HK-2 (cell line): ENCODE data around the gene PIP4K2A.
A peak's percentile ranks its signal among the peaks of the same experiment; 100 is the strongest.

Experiments used
- DNase-seq: peaks from one replicate; pipeline ENCODE4 v3.0.0-alpha.2; 2018; ENCODE audit not compliant: unreplicated experiment

Gene PIP4K2A

DNA sequence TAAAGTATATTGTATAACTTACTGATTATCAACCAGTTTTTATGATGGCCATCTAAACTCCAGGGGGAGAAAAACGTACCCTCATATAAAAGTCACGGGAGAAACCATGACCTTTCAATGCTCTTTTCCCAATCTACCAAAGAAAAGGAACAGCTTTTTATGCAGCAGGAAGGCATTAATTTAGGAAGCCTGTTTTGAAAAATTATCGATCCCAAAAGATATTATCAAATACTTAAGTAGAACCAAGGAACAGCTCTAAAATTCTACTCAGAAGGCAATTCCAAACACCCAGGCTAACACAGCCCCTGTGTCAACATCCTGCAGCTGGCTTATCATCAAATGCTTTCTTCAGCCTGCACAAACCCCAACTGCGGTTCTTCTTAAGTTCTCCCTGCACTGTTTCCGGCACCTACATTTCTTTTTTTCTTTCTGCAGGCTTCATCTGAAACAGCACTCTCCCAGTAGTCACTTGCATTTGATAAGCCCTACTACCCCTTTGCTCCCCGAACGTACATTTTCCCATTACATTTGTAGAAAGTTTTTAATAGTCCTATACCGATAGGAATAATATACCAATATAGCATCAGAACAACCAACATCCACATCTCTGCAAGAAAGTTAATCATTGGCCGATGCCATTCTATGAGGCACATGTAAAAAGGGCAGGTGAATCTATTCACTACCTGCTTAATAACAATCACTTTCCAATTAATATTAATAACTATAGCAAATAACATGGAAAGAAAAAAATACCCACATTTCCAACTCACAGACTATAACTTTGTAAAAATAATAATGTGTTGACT lies 47.9 kb downstream of the PIP4K2A start:
- DNase-seq: no peak

- DNase-seq: no peak
Observed at GRCh38 chr10:22665329-22665728, 49.0 kb downstream of the PIP4K2A start.

DNA sequence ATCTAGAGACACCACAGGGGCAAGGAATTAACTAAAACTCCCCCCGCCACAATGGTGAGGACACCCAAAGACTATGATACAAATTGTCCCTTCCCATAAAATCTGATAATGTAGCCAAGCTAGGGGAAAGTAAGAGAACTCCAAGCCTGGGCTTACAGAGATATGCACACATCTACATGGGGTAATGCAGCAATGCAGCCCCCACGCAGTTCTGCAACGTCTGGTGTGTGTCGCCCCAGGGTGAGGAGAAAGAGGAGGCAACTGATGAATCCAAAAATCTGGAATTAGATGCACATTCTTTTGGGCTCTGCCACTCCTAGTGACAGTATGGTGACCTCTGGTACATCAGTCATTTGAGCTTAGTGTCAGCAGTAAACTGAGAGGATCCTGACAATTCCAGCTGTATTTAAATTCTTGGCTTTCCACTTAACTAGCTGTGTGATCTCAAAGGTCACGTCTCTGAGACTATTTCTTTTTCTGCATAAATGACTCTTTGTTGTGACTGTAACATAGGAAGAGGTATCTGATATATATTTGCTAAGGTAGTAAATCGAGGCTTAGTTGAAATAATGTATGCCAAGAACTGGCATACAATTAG lies 51.5 kb downstream of the PIP4K2A start:
- DNase-seq: no peak

- DNase-seq: no peak
Observed at GRCh38 chr10:22659866-22660265, 54.5 kb downstream of the PIP4K2A start.

GRCh38 chr10:22658745-22659410 lies 55.5 kb downstream of the PIP4K2A start:
- no peak for DNase-seq

DNA sequence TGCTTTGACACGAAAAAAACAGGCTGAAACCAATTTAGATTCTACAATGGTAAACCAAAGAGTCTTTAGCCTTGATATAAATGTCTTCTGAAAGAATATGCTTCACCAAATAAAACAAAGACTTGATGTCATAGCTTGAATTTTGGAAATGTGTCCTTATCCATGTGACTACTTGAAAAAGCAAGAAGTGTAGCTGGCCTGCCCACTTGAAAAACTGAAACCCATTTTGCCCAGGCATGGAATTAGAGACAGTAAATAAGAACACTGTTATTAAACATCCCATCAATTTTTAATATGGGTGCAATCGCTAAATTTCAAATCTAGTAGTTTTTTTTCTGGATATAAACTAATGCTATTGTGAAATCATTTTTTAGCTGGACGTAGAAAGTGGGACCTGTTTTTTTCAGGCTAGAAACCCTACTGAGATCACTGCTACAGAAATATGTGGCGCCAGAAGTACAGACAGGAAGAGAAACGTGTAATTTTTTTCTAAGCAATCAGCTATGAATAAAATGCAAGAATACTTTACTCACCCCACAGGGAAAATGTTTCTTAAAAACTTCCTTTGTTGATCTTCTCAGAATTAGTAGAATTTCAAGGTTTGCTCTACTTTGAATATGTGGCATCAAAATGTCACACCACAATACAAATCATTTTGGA lies 56.7 kb downstream of the PIP4K2A start:
- DNase-seq: no peak

- no peak for DNase-seq
Observed at GRCh38 chr10:22657024-22657423, 57.4 kb downstream of the PIP4K2A start.

GRCh38 chr10:22656036-22656435 lies 58.3 kb downstream of the PIP4K2A start:
- no peak for DNase-seq

GRCh38 chr10:22655312-22655981 lies 58.9 kb downstream of the PIP4K2A start:
- no peak for DNase-seq

DNA sequence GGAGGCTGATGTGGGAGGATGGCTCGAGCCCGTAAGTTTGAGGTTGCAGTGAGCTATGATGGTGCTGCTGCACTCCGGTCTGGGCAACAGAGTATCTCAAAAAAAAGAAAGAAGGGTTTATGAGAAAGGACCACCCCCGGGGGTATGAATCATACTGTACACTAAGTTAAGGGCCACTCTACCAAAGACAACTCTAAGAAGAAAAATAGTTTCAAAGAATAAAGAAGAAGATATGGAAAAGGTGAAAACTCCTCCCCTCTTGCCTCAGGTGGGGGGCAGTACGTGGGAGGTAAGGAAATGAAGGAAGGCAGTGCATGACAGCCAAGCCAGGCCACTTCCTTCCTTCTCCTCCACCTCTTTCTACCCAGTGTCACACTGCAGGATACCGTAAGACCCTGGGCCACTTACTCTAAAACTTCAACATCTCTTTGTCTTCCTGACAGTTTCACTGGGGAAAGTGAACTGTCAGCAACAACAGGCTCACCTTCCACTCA lies 61.3 kb downstream of the PIP4K2A start:
- DNase-seq: no peak

DNA sequence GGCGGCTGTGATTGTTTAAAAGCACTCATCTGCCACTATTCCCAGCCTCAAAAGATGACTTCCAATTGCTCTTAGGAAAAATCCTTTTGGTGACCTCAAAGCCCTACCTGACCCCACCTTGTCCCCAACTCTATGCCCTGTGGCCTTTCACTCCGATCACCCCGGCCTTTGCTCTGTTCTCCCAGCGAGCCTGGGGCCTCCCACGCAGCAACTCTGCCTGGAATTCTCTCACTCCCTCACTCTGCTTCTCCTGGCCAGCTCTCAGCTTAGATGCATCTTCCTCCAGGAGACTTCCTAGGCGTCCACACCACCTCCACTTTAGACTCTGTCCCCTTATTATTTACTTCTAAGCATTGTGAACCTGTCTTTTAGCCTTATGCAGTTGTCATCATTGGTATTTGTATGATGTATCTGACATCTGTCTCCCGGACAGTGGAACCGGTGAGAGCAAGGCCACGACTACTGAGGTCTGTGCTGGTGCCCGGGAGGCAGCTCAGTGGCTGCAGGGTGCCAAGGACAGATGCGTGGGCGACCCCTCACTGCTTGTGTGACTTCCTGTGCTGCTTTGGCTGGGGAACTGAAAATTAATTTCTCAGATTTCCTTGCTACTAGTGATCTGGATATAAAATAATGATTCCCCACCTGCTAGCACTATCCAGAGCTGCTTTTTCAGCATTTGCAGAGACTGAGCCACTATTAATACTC lies 63.0 kb downstream of the PIP4K2A start:
- DNase-seq: no peak

- DNase-seq: no peak
Observed at GRCh38 chr10:22649994-22650393, 64.4 kb downstream of the PIP4K2A start.

GRCh38 chr10:22649390-22649841 lies 65.0 kb downstream of the PIP4K2A start:
- peak; percentile 63 for DNase-seq

DNA sequence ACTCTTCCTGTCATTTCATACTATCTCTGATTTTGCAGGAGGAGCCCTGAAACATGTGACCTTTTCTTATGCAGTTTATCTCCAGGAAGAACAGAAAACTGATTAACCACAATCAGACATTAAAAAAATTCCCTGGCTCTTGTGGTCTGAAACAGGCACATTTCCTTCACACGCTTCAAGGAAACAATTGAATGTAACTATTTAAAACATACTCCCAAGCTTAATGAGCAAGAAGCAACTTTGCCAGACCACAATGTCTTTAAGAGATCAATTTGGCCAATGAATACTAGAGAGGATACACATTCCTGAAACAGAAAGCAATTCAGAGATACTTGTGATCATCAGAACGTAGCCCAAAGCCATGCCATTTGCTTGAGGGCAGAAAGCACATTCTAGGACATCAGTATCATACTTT lies 65.8 kb downstream of the PIP4K2A start:
- no peak for DNase-seq

- no peak for DNase-seq
Observed at GRCh38 chr10:22647244-22647643, 67.1 kb downstream of the PIP4K2A start.

- DNase-seq: no peak
Observed at GRCh38 chr10:22646388-22646853, 68.0 kb downstream of the PIP4K2A start.

- DNase-seq: no peak
Observed at GRCh38 chr10:22644222-22644621, 70.2 kb downstream of the PIP4K2A start.

DNA sequence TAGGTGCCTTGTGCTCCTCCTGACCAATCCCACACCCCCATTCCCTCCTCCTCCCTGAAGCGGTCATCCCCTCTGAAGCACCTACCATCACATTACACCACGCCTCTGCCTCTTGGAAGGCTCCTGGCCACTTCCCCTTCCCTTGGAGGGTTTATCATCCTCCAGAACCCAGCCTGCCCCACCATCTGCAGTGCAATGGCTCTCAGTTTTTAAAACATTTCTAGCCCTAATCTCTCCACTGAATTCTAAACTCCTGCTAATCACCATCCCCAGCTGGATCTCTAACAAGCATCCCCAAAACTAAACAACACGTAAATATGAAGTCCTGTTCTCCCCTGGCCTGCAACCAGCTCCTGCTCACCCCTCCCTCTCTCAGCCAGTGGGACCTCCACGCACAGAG lies 70.6 kb downstream of the PIP4K2A start:
- DNase-seq: no peak

- DNase-seq: no peak
Observed at GRCh38 chr10:22643116-22643515, 71.3 kb downstream of the PIP4K2A start.

GRCh38 chr10:22641743-22642142 lies 72.6 kb downstream of the PIP4K2A start:
- DNase-seq: no peak

DNA sequence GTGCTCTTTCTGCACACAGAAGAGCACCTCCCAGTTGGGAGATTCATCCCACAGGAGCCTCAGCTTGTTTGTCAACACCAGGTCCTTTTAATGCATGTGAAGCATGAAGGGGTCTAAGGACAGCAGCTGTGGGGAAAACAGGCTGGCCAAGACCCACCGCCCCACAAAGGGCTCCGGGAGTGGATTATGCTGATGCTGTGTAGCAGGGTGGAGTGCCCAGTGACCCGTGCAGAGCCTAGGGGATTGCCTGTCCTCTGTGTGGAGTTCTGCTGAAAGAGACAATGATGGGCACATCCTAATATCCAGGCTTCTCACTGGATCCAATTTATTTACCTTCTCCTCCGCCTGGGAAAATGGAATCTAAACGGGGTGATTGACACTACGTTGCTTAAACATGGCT lies 74.0 kb downstream of the PIP4K2A start:
- no peak for DNase-seq
